Occipital lobe (tissue), 2 donors: ENCODE measurements around the gene GGPS1. TPM values are rescaled to one million over a fixed set of nuclear protein-coding genes. Genes with fewer than 3 reads are reported as not detected.
"Not testable (repeated sequence)": the region's sequence is repeated elsewhere in the genome, so short reads cannot be mapped to it uniquely, and the experiment has no call there.

Experiments used
- DNase-seq: peaks from one replicate; lab custom pipeline; 2025; lab: John Stamatoyannopoulos, UW
- total RNA-seq: library from RNA; depleted of rRNA; stranded (reverse); fragments of >200 nt; gene quantifications from one replicate; pipeline ENCODE4 v1.2.3, GENCODE V29; 2014

The GGPS1 gene
- total RNA-seq, 1 donor from 2014 or later: 35.2 TPM

GRCh38 chr1:235304549-235305451 lies 23.6 kb upstream of the GGPS1 start:
- no peak for DNase-seq

- DNase-seq: no peak
Observed at GRCh38 chr1:235307158-235308124, 20.9 kb upstream of the GGPS1 start.

GRCh38 chr1:235309206-235309605 lies 19.2 kb upstream of the GGPS1 start:
- DNase-seq: not testable (repeated sequence)

- no peak for DNase-seq
Observed at GRCh38 chr1:235313262-235313661, 15.1 kb upstream of the GGPS1 start.

- no peak for DNase-seq
Observed at GRCh38 chr1:235313931-235314678, 14.3 kb upstream of the GGPS1 start.

GRCh38 chr1:235315173-235315572 lies 13.2 kb upstream of the GGPS1 start:
- DNase-seq: no peak

GRCh38 chr1:235315735-235316134 lies 12.6 kb upstream of the GGPS1 start:
- no peak for DNase-seq

GRCh38 chr1:235317168-235317567 lies 11.2 kb upstream of the GGPS1 start:
- no peak for DNase-seq

- DNase-seq: no peak
Observed at GRCh38 chr1:235319255-235319654, 9.1 kb upstream of the GGPS1 start.

- DNase-seq: no peak
Observed at GRCh38 chr1:235320521-235321179, 7.7 kb upstream of the GGPS1 start.

GRCh38 chr1:235324296-235324695 lies 4.1 kb upstream of the GGPS1 start:
- DNase-seq: no peak

GRCh38 chr1:235325139-235325538 lies 3.2 kb upstream of the GGPS1 start:
- DNase-seq: no peak

GRCh38 chr1:235325854-235326253 lies 2.5 kb upstream of the GGPS1 start:
- DNase-seq: no peak

GRCh38 chr1:235326719-235327558 lies 1.4 kb upstream of the GGPS1 start:
- no peak for DNase-seq

- no peak for DNase-seq
Observed at GRCh38 chr1:235327559-235328270, 655 bp upstream of the GGPS1 start, which contains the start of gene ARID4B. TSS of gene ARID4B (minus strand) at chr1:235328179. CDS start at chr1:235326919, 1,260 bp downstream.

GRCh38 chr1:235329139-235329902 lies 951 bp downstream of the GGPS1 start:
- peak; percentile 47 for DNase-seq

- no peak for DNase-seq
Observed at GRCh38 chr1:235330918-235331285, 2.5 kb downstream of the GGPS1 start.

- no peak for DNase-seq
Observed at GRCh38 chr1:235331401-235331800, 3.0 kb downstream of the GGPS1 start.
